NCI-H1048 (cell line): ENCODE measurements around the gene CCDC184.
A peak's percentile ranks its signal among the peaks of the same experiment; 100 is the strongest.
"Not testable (repeated sequence)": the region's sequence is repeated elsewhere in the genome, so short reads cannot be mapped to it uniquely, and the experiment has no call there.

ENCODE experiments used
- DNase-seq: peaks from one replicate; lab custom pipeline; 2025; lab: John Stamatoyannopoulos, UW

Gene CCDC184

GRCh38 chr12:48183091-48183875 lies at the start of gene CCDC184:
Gene CCDC184, plus strand, starts transcription at chr12:48183644. Its CDS starts 479 bp downstream, at chr12:48184123.
- peak; percentile 9 for DNase-seq

GRCh38 chr12:48135027-48135426 lies 48.4 kb upstream of the CCDC184 start:
- no peak for DNase-seq

- DNase-seq: no peak
These were observed 40.4 kb upstream of the CCDC184 start for GRCh38 chr12:48142818-48143674.

- DNase-seq: no peak
These were observed 39.5 kb upstream of the CCDC184 start for GRCh38 chr12:48143898-48144297.

GRCh38 chr12:48145981-48146380 lies 37.5 kb upstream of the CCDC184 start:
- no peak for DNase-seq

- DNase-seq: no peak
These were observed 32.2 kb upstream of the CCDC184 start for GRCh38 chr12:48151103-48151771.

GRCh38 chr12:48155786-48156185 lies 27.7 kb upstream of the CCDC184 start:
- DNase-seq: not testable (repeated sequence)

- no peak for DNase-seq
These were observed 26.8 kb upstream of the CCDC184 start for GRCh38 chr12:48156652-48157017.

GRCh38 chr12:48157018-48157888 lies 26.2 kb upstream of the CCDC184 start, which contains the start of gene ASB8:
Gene ASB8, minus strand, starts transcription at chr12:48157515. Its CDS starts 4,019 bp downstream, at chr12:48153496.
- DNase-seq: peak; percentile 90

GRCh38 chr12:48157889-48158370 lies 25.5 kb upstream of the CCDC184 start:
- no peak for DNase-seq

GRCh38 chr12:48160046-48160445 lies 23.4 kb upstream of the CCDC184 start:
- DNase-seq: no peak

GRCh38 chr12:48160807-48161206 lies 22.6 kb upstream of the CCDC184 start:
- DNase-seq: no peak

GRCh38 chr12:48163150-48163747 lies 20.2 kb upstream of the CCDC184 start:
- no peak for DNase-seq

- no peak for DNase-seq
These were observed 19.0 kb upstream of the CCDC184 start for GRCh38 chr12:48164451-48164850.

- no peak for DNase-seq
These were observed 18.1 kb upstream of the CCDC184 start for GRCh38 chr12:48165089-48165981.

GRCh38 chr12:48169011-48169410 lies 14.4 kb upstream of the CCDC184 start:
- DNase-seq: no peak

GRCh38 chr12:48175613-48176416 lies 7.6 kb upstream of the CCDC184 start:
- no peak for DNase-seq

- DNase-seq: no peak
These were observed 7.1 kb upstream of the CCDC184 start for GRCh38 chr12:48176417-48176751.

- no peak for DNase-seq
These were observed 5.5 kb upstream of the CCDC184 start for GRCh38 chr12:48177982-48178381.
